Measurements from ENCODE around the gene TEDC2. TPM values are rescaled to one million over a fixed set of nuclear protein-coding genes. Genes with fewer than 3 reads are reported as not detected.
A peak's percentile ranks its signal among the peaks of the same experiment; 100 is the strongest.

Gene TEDC2
- total and polyA plus RNA-seq, 3 donors from 2014 or later = 7.7 to 19.4 (median 18.0) TPM

DNA sequence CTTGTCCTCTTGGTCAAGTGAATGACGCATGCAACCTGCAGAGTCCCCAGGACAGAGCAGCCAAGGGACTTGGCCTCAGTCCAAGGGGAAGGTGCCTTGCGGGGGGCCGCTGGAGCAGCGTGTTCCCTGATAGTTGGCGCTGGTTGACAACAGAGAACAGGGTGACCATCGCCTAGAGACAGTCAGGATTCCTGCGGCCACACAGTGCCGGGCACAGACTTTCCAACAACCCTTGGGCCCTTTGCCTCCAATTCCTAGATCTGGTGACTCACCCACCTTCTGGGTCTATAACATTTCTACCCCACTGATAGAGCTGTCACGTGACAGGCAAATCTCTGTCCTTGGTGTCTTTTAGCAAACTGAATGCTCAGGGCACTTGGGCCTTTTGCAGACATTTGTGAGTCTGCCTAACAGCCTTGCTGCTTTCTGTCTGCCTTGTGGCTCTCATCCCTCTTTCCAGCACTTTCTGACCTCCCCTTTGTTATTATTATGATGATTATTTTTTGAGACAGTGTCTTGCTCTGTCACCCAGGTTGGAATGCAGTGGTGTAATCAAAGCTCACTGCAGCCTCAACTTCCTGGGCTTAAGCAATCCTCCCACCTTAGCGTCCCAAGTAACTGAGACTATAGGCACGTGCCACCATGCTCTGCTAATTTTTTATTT lies 11.9 kb upstream of the TEDC2 start:
- H3K27ac ChIP-seq = peak overlapping the region in 1 of 2 donors; percentile 14

GRCh38 chr16:2449118-2449517 lies 10.8 kb upstream of the TEDC2 start:
- no peak for DNase-seq
- Histone ChIP-seq H3K4me1 (peaks cover 5% of the 10 kb centered on the region), H3K27me3 (no peaks in the 10 kb centered on the region), H3K9me3 (no peaks in the 10 kb centered on the region), H3K4me3 (no peak overlapping the region), H3K27ac (no peak overlapping the region), H3K36me3 (ENCODE audit: low read depth, missing control alignments) (no peaks in the 10 kb centered on the region)
- TF ChIP-seq, protein P1, sequence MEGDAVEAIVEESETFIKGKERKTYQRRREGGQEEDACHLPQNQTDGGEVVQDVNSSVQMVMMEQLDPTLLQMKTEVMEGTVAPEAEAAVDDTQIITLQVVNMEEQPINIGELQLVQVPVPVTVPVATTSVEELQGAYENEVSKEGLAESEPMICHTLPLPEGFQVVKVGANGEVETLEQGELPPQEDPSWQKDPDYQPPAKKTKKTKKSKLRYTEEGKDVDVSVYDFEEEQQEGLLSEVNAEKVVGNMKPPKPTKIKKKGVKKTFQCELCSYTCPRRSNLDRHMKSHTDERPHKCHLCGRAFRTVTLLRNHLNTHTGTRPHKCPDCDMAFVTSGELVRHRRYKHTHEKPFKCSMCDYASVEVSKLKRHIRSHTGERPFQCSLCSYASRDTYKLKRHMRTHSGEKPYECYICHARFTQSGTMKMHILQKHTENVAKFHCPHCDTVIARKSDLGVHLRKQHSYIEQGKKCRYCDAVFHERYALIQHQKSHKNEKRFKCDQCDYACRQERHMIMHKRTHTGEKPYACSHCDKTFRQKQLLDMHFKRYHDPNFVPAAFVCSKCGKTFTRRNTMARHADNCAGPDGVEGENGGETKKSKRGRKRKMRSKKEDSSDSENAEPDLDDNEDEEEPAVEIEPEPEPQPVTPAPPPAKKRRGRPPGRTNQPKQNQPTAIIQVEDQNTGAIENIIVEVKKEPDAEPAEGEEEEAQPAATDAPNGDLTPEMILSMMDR (IDR thresholded peaks at IDR 0.05) = no peak
- TF ChIP-seq POLR2A (IDR thresholded peaks at IDR 0.05) = no peak
- intact Hi-C loops (cut with DNase I; ENCODE audit: low total_unique reads) = no loop called here
- WGBS, 2 donors = 97 to 98% methylated on average over 9 to 25 of the region's 25 CpGs

More for the DNA sequence above, 11.9 kb upstream of the TEDC2 start:
- peaks cover 5% of the 10 kb centered on the region for H3K4me1 ChIP-seq
- TF ChIP-seq, protein P1 (IDR thresholded peaks at IDR 0.05) = no peak
- no peak for TF ChIP-seq POLR2A (IDR thresholded peaks at IDR 0.05)
- no peaks in the 10 kb centered on the region for H3K36me3 ChIP-seq (ENCODE audit: low read depth, missing control alignments)
- intact Hi-C loops (cut with DNase I; ENCODE audit: low total_unique reads) = no loop called here
- WGBS, 2 donors = 65 to 75% methylated on average over 10 to 11 of the region's 11 CpGs
- H3K27me3 ChIP-seq = no peaks in the 10 kb centered on the region
- no peaks in the 10 kb centered on the region for H3K9me3 ChIP-seq
- no peak overlapping the region for H3K4me3 ChIP-seq
- peak; percentile 40 for DNase-seq

DNA sequence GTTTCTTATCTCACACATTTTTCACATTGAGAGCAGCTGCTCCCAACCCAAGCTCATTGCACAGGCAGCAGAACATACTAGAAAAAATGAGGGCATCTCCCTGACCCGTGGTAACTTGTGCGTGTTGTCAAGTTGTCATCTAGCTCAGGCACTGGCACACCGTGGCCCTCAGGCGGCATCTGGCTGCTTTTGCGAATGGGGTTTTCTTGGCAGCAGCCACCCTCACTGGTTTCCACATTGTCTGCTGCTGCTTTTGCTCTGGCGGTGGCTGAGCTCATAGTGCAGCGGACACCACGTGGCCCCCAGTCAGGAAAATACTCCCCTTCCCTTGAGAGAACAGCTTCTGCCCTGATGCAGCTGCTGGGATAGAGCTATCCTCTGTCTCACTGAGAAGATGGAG lies 9.4 kb upstream of the TEDC2 start:
- Histone ChIP-seq H3K4me1 (peaks cover 5% of the 10 kb centered on the region), H3K9me3 (no peaks in the 10 kb centered on the region), H3K36me3 (ENCODE audit: low read depth, missing control alignments) (no peaks in the 10 kb centered on the region), H3K27ac (peak overlapping the region; percentile 55 to 87), H3K27me3 (no peaks in the 10 kb centered on the region), H3K4me3 (no peak overlapping the region)
- peak; percentile 73 for DNase-seq
- TF ChIP-seq, protein P1 (IDR thresholded peaks at IDR 0.05) = no peak
- no peak for TF ChIP-seq POLR2A (IDR thresholded peaks at IDR 0.05)
- 60 to 68% methylated on average over 8 of the region's 8 CpGs for WGBS, 2 donors
- intact Hi-C loops (cut with DNase I; ENCODE audit: low total_unique reads) = no loop called here

- no peaks in the 10 kb centered on the region for H3K36me3 ChIP-seq (ENCODE audit: low read depth, missing control alignments)
- H3K4me3 ChIP-seq = no peak overlapping the region
- TF ChIP-seq, protein P1 (IDR thresholded peaks at IDR 0.05) = no peak
- TF ChIP-seq POLR2A (IDR thresholded peaks at IDR 0.05) = no peak
- H3K27ac ChIP-seq = peak overlapping the region; percentile 55 to 87
- no peaks in the 10 kb centered on the region for H3K27me3 ChIP-seq
- peaks cover 5% of the 10 kb centered on the region for H3K4me1 ChIP-seq
- no peak for DNase-seq
- intact Hi-C loops (cut with DNase I; ENCODE audit: low total_unique reads) = no loop called here
- 80 to 86% methylated on average over 19 of the region's 19 CpGs for WGBS, 2 donors
- H3K9me3 ChIP-seq = no peaks in the 10 kb centered on the region
Measured at GRCh38 chr16:2450975-2451381, 8.9 kb upstream of the TEDC2 start.

DNA sequence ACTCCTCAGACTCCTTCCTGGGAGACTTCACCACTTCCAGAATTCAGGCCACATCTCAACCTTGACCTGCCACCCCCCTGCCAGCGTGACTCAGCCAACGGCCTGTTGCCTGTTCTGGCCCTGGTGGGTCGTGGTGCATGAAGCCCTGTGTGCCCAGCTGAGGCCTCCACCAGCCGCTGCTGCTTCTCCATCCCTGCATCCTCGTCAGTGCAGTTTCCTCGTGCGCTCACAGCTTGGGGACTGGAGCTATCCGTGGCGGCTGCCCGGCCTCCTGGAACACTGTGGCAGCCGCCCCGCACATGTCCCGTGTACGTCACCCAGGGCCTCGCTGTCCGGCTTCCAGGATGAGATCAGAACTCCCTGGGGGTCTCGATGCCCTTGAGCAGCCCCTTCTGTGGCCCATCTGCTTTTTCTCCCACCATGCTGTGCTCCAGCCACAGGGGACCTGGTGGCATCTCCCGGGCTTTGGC lies 8.0 kb upstream of the TEDC2 start:
- Histone ChIP-seq H3K27me3 (no peaks in the 10 kb centered on the region), H3K4me3 (no peak overlapping the region), H3K9me3 (no peaks in the 10 kb centered on the region), H3K27ac (peak overlapping the region; percentile 55 to 87), H3K4me1 (peaks cover 5% of the 10 kb centered on the region), H3K36me3 (ENCODE audit: low read depth, missing control alignments) (no peaks in the 10 kb centered on the region)
- intact Hi-C loops (cut with DNase I; ENCODE audit: low total_unique reads) = no loop called here
- 88 to 93% methylated on average over 18 of the region's 18 CpGs for WGBS, 2 donors
- DNase-seq = no peak
- TF ChIP-seq, protein P1 (IDR thresholded peaks at IDR 0.05) = no peak
- no peak for TF ChIP-seq POLR2A (IDR thresholded peaks at IDR 0.05)

Measured in testis (tissue), 3 donors.